GM12878 (cell line): Measurements from ENCODE around the gene SEMA3D.

Experiments used
- CHD2 ChIP-seq: IDR thresholded peaks from 2 replicates; pipeline ENCODE4 v1.6.1; 2011; ENCODE audit warnings: low read depth, low read length, improper control_type of control experiment, borderline replicate concordance
- EZH2 ChIP-seq: IDR thresholded peaks from 2 replicates; pipeline ENCODE4 v1.6.1; 2012; ENCODE audit warnings: low read depth, mild to moderate bottlenecking, control low read depth, inconsistent platforms, low read length, borderline replicate concordance; ENCODE audit not compliant: control insufficient read depth
- GABPA ChIP-seq: IDR thresholded peaks from 2 replicates; pipeline ENCODE4 v1.6.1; 2014; ENCODE audit warnings: antibody characterized with exemption, low read depth, mild to moderate bottlenecking, inconsistent platforms
- JUND ChIP-seq: IDR thresholded peaks from 2 replicates; pipeline ENCODE4 v1.6.1; 2012; ENCODE audit warnings: low read depth, mild to moderate bottlenecking, low read length, improper control_type of control experiment, moderate library complexity
- MXI1 ChIP-seq: fragments of 150-350 bp; IDR thresholded peaks from 2 replicates; pipeline ENCODE4 v1.6.1; 2011; ENCODE audit warnings: low read depth, mild to moderate bottlenecking, inconsistent platforms, low read length, improper control_type of control experiment
- NRF1 ChIP-seq: conservative IDR thresholded peaks from 2 replicates; pipeline ENCODE4 v1.6.1; 2011; ENCODE audit warnings: mild to moderate bottlenecking, low read depth, low read length, improper control_type of control experiment
- RCOR1 ChIP-seq: conservative IDR thresholded peaks from 2 replicates; pipeline ENCODE4 v1.6.1; 2012; ENCODE audit warnings: low read depth, low read length, improper control_type of control experiment
- SMC3 ChIP-seq: IDR thresholded peaks from 2 replicates; pipeline ENCODE4 v1.6.1; 2011; ENCODE audit warnings: low read length, improper control_type of control experiment, borderline replicate concordance
- SUZ12 ChIP-seq: fragments of 200-600 bp; sonication (generic); IDR thresholded peaks from one replicate; pipeline ENCODE4 v1.6.1; 2018; ENCODE audit warnings: antibody characterized with exemption, mild to moderate bottlenecking; ENCODE audit not compliant: unreplicated experiment
- YY1 ChIP-seq: IDR thresholded peaks from 2 replicates; pipeline ENCODE4 v1.6.1; 2011; ENCODE audit warnings: low read depth, mild to moderate bottlenecking, low read length
- ZNF274 ChIP-seq: IDR thresholded peaks from one replicate; pipeline ENCODE4 v1.8.0; 2011; ENCODE audit not compliant: insufficient read length, insufficient read depth
- TF ChIP-seq, protein P1 (sequence below), 3 experiments: IDR thresholded peaks in 2 of 3; conservative IDR thresholded peaks in 1 of 3; 2 replicates each; pipeline ENCODE4 v1.5.1; 2011; ENCODE audit warnings: low read depth in 3 of 3, low read length in 3 of 3, mild to moderate bottlenecking in 3 of 3, control low read depth in 2 of 3, moderate library complexity in 2 of 3, inconsistent platforms in 1 of 3, mixed read lengths in 1 of 3; ENCODE audit not compliant: control insufficient read depth in 2 of 3, insufficient read depth in 1 of 3; ENCODE audit errors: extremely low read depth in 1 of 3
- TF ChIP-seq, protein P2 (sequence below): fragments of 450-650 bp; IDR thresholded peaks from 2 replicates; pipeline ENCODE4 v1.6.1; 2017; ENCODE audit warnings: mild to moderate bottlenecking, moderate library complexity

DNA sequence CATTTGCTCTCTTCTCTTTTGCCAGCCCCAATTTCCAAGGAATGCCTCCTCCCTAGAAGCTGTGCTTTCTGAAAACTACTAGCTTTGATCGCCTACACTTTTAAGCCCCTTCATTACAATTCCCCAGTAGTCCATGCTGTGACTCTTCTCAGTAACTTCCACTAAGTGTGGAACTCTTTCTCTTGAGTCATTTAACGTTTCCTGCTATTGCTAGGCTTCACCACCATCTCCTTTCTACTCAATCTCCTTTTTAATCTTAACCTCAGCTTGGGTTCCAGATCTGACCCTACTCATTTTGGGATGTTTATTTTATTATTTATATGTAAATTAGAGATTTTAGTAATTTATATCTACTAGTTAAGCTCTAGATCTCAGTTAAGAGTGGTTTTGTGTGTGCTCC, 14.4 kb upstream of the SEMA3D start:
- TF ChIP-seq ZNF274 (no peak), NRF1 (no peak), EZH2 (no peak), SMC3 (no peak), RCOR1 (no peak), JUND (no peak), CHD2 (no peak), GABPA (no peak), MXI1 (no peak), YY1 (no peak), SUZ12 (no peak)
- TF ChIP-seq, protein P1, sequence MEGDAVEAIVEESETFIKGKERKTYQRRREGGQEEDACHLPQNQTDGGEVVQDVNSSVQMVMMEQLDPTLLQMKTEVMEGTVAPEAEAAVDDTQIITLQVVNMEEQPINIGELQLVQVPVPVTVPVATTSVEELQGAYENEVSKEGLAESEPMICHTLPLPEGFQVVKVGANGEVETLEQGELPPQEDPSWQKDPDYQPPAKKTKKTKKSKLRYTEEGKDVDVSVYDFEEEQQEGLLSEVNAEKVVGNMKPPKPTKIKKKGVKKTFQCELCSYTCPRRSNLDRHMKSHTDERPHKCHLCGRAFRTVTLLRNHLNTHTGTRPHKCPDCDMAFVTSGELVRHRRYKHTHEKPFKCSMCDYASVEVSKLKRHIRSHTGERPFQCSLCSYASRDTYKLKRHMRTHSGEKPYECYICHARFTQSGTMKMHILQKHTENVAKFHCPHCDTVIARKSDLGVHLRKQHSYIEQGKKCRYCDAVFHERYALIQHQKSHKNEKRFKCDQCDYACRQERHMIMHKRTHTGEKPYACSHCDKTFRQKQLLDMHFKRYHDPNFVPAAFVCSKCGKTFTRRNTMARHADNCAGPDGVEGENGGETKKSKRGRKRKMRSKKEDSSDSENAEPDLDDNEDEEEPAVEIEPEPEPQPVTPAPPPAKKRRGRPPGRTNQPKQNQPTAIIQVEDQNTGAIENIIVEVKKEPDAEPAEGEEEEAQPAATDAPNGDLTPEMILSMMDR (IDR thresholded peaks at IDR 0.05 in 2 of 3, conservative IDR thresholded peaks at IDR 0.05 in 1 of 3; ENCODE audit: control insufficient read depth in 2 of 3, extremely low read depth in 1 of 3, insufficient read depth in 1 of 3, low read depth in 3 of 3, low read length in 3 of 3), result no peak
- TF ChIP-seq, protein P2, sequence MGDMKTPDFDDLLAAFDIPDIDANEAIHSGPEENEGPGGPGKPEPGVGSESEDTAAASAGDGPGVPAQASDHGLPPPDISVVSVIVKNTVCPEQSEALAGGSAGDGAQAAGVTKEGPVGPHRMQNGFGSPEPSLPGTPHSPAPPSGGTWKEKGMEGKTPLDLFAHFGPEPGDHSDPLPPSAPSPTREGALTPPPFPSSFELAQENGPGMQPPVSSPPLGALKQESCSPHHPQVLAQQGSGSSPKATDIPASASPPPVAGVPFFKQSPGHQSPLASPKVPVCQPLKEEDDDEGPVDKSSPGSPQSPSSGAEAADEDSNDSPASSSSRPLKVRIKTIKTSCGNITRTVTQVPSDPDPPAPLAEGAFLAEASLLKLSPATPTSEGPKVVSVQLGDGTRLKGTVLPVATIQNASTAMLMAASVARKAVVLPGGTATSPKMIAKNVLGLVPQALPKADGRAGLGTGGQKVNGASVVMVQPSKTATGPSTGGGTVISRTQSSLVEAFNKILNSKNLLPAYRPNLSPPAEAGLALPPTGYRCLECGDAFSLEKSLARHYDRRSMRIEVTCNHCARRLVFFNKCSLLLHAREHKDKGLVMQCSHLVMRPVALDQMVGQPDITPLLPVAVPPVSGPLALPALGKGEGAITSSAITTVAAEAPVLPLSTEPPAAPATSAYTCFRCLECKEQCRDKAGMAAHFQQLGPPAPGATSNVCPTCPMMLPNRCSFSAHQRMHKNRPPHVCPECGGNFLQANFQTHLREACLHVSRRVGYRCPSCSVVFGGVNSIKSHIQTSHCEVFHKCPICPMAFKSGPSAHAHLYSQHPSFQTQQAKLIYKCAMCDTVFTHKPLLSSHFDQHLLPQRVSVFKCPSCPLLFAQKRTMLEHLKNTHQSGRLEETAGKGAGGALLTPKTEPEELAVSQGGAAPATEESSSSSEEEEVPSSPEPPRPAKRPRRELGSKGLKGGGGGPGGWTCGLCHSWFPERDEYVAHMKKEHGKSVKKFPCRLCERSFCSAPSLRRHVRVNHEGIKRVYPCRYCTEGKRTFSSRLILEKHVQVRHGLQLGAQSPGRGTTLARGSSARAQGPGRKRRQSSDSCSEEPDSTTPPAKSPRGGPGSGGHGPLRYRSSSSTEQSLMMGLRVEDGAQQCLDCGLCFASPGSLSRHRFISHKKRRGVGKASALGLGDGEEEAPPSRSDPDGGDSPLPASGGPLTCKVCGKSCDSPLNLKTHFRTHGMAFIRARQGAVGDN, result no peak
